Measurements from ENCODE around the gene NME2.

NME2 gene

DNA sequence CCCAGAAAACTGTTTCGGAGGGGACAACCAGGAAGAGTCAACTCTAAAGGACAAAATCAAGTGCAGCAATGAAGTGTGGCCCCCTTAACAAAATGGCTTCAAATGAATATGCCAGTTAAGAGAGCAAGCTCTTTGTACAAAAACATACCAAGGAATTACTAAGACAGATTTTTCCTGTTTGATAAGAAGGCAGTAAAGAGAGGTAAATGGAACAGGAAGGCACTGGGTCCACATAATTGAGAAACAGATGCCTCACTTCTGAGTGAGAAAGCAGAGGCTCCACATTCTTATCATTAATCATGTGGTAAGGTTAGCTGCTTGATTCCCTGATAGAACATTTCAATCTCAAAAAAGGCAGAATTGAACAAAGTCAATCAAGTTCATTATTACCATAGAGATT, 48.7 kb downstream of the NME2 start:
- DNase-seq = no peak

GRCh38 chr17:51217946-51218345, 51.7 kb downstream of the NME2 start:
- no peak for DNase-seq

- no peak for DNase-seq
These were observed 55.1 kb downstream of the NME2 start for GRCh38 chr17:51221322-51221721.
